ENCODE results near the gene BRAF.

GRCh38 chr7:140674356-140674800 lies 250.4 kb downstream of the BRAF start:
- TF ChIP-seq, protein P1, sequence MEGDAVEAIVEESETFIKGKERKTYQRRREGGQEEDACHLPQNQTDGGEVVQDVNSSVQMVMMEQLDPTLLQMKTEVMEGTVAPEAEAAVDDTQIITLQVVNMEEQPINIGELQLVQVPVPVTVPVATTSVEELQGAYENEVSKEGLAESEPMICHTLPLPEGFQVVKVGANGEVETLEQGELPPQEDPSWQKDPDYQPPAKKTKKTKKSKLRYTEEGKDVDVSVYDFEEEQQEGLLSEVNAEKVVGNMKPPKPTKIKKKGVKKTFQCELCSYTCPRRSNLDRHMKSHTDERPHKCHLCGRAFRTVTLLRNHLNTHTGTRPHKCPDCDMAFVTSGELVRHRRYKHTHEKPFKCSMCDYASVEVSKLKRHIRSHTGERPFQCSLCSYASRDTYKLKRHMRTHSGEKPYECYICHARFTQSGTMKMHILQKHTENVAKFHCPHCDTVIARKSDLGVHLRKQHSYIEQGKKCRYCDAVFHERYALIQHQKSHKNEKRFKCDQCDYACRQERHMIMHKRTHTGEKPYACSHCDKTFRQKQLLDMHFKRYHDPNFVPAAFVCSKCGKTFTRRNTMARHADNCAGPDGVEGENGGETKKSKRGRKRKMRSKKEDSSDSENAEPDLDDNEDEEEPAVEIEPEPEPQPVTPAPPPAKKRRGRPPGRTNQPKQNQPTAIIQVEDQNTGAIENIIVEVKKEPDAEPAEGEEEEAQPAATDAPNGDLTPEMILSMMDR (IDR thresholded peaks at IDR 0.05; ENCODE audit: insufficient read depth, low read length, poor library complexity, severe bottlenecking): no peak
- no peak for TF ChIP-seq EZH2phosphoT487 (conservative IDR thresholded peaks at IDR 0.05; ENCODE audit: low read length)

All from SU-DHL-6 (cell line).